GM23338 (cell line): Measurements from ENCODE around the gene FARP1. TPM values are rescaled to one million over a fixed set of nuclear protein-coding genes. Genes with fewer than 3 reads are reported as not detected.

Source experiments
- ATAC-seq: fragments of 200-7000 bp; cut with Tn5 transposase; 3 replicates; pipeline ENCODE4 v1.9.1; 2020
- DNase-seq: peaks from one replicate; pipeline ENCODE4 v3.0.0-alpha.2; 2015; ENCODE audit warnings: low spot score
- H2AFZ ChIP-seq: fragments of 200-600 bp; sonication (generic); 2 replicates; pipeline ENCODE4 v1.8.0; 2016; ENCODE audit warnings: antibody characterized with exemption, mild to moderate bottlenecking, moderate library complexity
- H3F3A ChIP-seq: fragments of 200-600 bp; sonication (generic); replicated peaks from 2 replicates; pipeline ENCODE4 v1.8.0; 2017; ENCODE audit warnings: antibody characterized with exemption, mixed run types, low read depth
- H3K27ac ChIP-seq: fragments of 200-600 bp; sonication (generic); 2 replicates; pipeline ENCODE4 v1.6.1; 2016; ENCODE audit warnings: low read depth
- H3K27me3 ChIP-seq: fragments of 200-600 bp; sonication (generic); 2 replicates; pipeline ENCODE4 v1.8.0; 2016; ENCODE audit warnings: mild to moderate bottlenecking, mixed run types, moderate library complexity; ENCODE audit not compliant: insufficient read depth
- H3K36me3 ChIP-seq: fragments of 200-600 bp; sonication (generic); 2 replicates; pipeline ENCODE4 v1.8.0; 2016; ENCODE audit warnings: mild to moderate bottlenecking; ENCODE audit not compliant: insufficient read depth
- H3K4me1 ChIP-seq: fragments of 200-600 bp; sonication (generic); 2 replicates; pipeline ENCODE4 v1.8.0; 2016; ENCODE audit warnings: mild to moderate bottlenecking, moderate library complexity; ENCODE audit not compliant: insufficient read depth
- H3K4me2 ChIP-seq: fragments of 200-600 bp; sonication (generic); 2 replicates; pipeline ENCODE4 v1.7.1; 2017; ENCODE audit warnings: mixed run types
- H3K4me3 ChIP-seq: fragments of 200-600 bp; sonication (generic); 2 replicates; pipeline ENCODE4 v1.6.1; 2016; ENCODE audit warnings: mixed run types
- H3K79me2 ChIP-seq: fragments of 200-600 bp; sonication (generic); replicated peaks from 2 replicates; pipeline ENCODE4 v1.8.0; 2017; ENCODE audit warnings: mild to moderate bottlenecking; ENCODE audit not compliant: insufficient read depth
- H3K9me2 ChIP-seq: fragments of 200-600 bp; sonication (generic); 2 replicates; pipeline ENCODE4 v1.8.0; 2017; ENCODE audit not compliant: insufficient read depth
- H4K20me1 ChIP-seq: fragments of 200-600 bp; sonication (generic); replicated peaks from 2 replicates; pipeline ENCODE4 v1.8.0; 2017; ENCODE audit warnings: mild to moderate bottlenecking; ENCODE audit not compliant: insufficient read depth
- H3K27ac Mint-ChIP-seq: 2 replicates; pipeline ENCODE4 v1.8.0; 2020; ENCODE audit warnings: inconsistent platforms, mild to moderate bottlenecking, moderate library complexity, mixed read lengths
- H3K27me3 Mint-ChIP-seq: 3 replicates; pipeline ENCODE4 v1.8.0; 2022; ENCODE audit warnings: low read depth, mild to moderate bottlenecking, moderate library complexity, mixed read lengths, inconsistent platforms; ENCODE audit not compliant: insufficient read depth, poor library complexity
- H3K36me3 Mint-ChIP-seq: 3 replicates; pipeline ENCODE4 v1.8.0; 2021; ENCODE audit warnings: low read depth, mild to moderate bottlenecking, inconsistent platforms, moderate library complexity, mixed read lengths
- H3K4me1 Mint-ChIP-seq: 3 replicates; pipeline ENCODE4 v1.8.0; 2020; ENCODE audit warnings: mild to moderate bottlenecking, inconsistent platforms, mixed read lengths
- H3K4me3 Mint-ChIP-seq: 3 replicates; pipeline ENCODE4 v1.8.0; 2021; ENCODE audit warnings: moderate library complexity, mild to moderate bottlenecking, inconsistent platforms, mixed read lengths
- H3K9me3 Mint-ChIP-seq: 3 replicates; pipeline ENCODE4 v1.8.0; 2020; ENCODE audit warnings: moderate library complexity, mild to moderate bottlenecking, inconsistent platforms, mixed read lengths
- CREB1 ChIP-seq: fragments of 250-450 bp; sonication (Bioruptor Pico); IDR thresholded peaks from 2 replicates; pipeline ENCODE4 v1.5.0; 2020; ENCODE audit warnings: low read depth, mild to moderate bottlenecking, moderate library complexity
- ETS1 ChIP-seq: IDR thresholded peaks from 2 replicates; pipeline ENCODE4 v1.6.1; 2016; ENCODE audit warnings: antibody characterized with exemption
- EZH2 ChIP-seq: fragments of 200-600 bp; sonication (generic); IDR thresholded peaks from one replicate; pipeline ENCODE4 v1.8.0; 2017; ENCODE audit warnings: antibody characterized with exemption, mild to moderate bottlenecking, low read depth; ENCODE audit not compliant: unreplicated experiment
- EZH2phosphoT487 ChIP-seq: fragments of 200-600 bp; sonication (generic); IDR thresholded peaks from one replicate; pipeline ENCODE4 v1.8.1; 2018; ENCODE audit warnings: antibody characterized with exemption; ENCODE audit not compliant: unreplicated experiment
- JUNB ChIP-seq: IDR thresholded peaks from one replicate; pipeline ENCODE4 v1.6.1; 2016; ENCODE audit warnings: antibody characterized with exemption; ENCODE audit not compliant: unreplicated experiment
- NANOG ChIP-seq: IDR thresholded peaks from 2 replicates; pipeline ENCODE4 v1.6.1; 2016; ENCODE audit warnings: antibody characterized with exemption, borderline replicate concordance
- POLR2AphosphoS5 ChIP-seq: IDR thresholded peaks from 2 replicates; pipeline ENCODE4 v1.6.1; 2016; ENCODE audit warnings: antibody characterized with exemption, low read depth
- ZNF114 ChIP-seq: fragments of 250-450 bp; sonication (Bioruptor Pico); IDR thresholded peaks from 2 replicates; pipeline ENCODE4 v1.5.0; 2020; ENCODE audit warnings: mild to moderate bottlenecking, moderate library complexity
- ZNF331 ChIP-seq: fragments of 250-450 bp; sonication (Bioruptor Pico); IDR thresholded peaks from 2 replicates; pipeline ENCODE4 v1.5.0; 2020; ENCODE audit warnings: low read depth, mild to moderate bottlenecking, moderate library complexity
- polyA plus RNA-seq: library from polyadenylated mRNA; unstranded; fragments of >200 nt; fragmentation: Nextera tagmentation; extraction: Ambion mirVana; gene quantifications from 2 replicates; pipeline ENCODE4 v1.2.1, GENCODE V29; 2016
- total RNA-seq: library from RNA; depleted of rRNA; stranded (reverse); fragments of >200 nt; shearing (Covaris generic); gene quantifications from 2 replicates; pipeline ENCODE4 v1.2.3, GENCODE V29; 2014
- TF ChIP-seq, protein P1 (sequence below): fragments of 250-450 bp; sonication (Bioruptor Pico); IDR thresholded peaks from 2 replicates; pipeline ENCODE4 v1.5.0; 2020; ENCODE audit warnings: mild to moderate bottlenecking, moderate library complexity
- TF ChIP-seq, protein P2 (sequence below), 2 experiments: fragments of 200-600 bp in 1 of 2; sonication (generic) in 1 of 2; conservative IDR thresholded peaks; 2 replicates each; pipeline versions ENCODE4 v1.5.1 to v1.6.1; 2016 to 2017; ENCODE audit warnings: antibody characterized with exemption in 2 of 2, low read depth in 2 of 2, mild to moderate bottlenecking in 2 of 2, moderate library complexity in 1 of 2

FARP1 gene
- total and polyA plus RNA-seq, 2 experiments from 2014 or later = 53.6 to 82.5 TPM

DNA sequence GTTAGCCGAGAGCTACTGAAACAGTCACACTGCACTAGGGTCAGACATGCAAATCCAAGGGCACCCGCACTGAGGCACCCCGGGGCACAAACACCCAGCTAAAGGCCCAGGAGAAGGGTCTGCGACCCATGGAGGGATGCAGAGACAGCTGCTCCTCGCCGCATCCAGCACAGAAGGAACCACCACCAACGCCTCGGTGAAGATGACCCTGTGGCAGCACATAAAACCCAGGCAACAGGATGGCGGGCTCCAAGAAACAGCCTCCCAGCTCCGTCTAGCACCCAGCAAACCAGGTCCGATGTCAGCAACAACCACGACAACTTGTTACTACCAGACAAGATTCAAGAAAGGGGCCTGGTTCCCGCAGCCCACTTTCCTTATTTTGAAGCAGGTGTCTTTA is 351.9 kb downstream of the FARP1 start:
- H3K9me2 ChIP-seq = no peaks in the 10 kb centered on the region
- no peak for ATAC-seq
- H3K4me3 ChIP-seq = no peak overlapping the region
- no peaks in the 10 kb centered on the region for H3K27me3 ChIP-seq
- no peaks in the 10 kb centered on the region for H3K9me3 Mint-ChIP-seq
- H3K36me3 ChIP-seq = no peaks in the 10 kb centered on the region
- peaks cover 56% of the 10 kb centered on the region for H3K4me1 ChIP-seq
- peaks cover 96% of the 10 kb centered on the region for H3K79me2 ChIP-seq
- peaks cover 53% of the 10 kb centered on the region for H4K20me1 ChIP-seq
- H3K27ac ChIP-seq = no peak overlapping the region
- no peak overlapping the region for H3K4me2 ChIP-seq
- H3K4me1 Mint-ChIP-seq = peaks cover 70% of the 10 kb centered on the region
- peaks cover 19% of the 10 kb centered on the region for H3K36me3 Mint-ChIP-seq
- DNase-seq = no peak
- no peak overlapping the region for H3K4me3 Mint-ChIP-seq
- peaks cover 7% of the 10 kb centered on the region for H3K27me3 Mint-ChIP-seq
- no peak overlapping the region for H2AFZ ChIP-seq
- TF ChIP-seq EZH2 (no peak), ZNF331 (CRISPR knock-in tag) (no peak), JUNB (no peak), ETS1 (no peak), CREB1 (no peak), POLR2AphosphoS5 (no peak), NANOG (no peak), ZNF114 (CRISPR knock-in tag) (no peak), EZH2phosphoT487 (no peak)
- TF ChIP-seq, protein P1, sequence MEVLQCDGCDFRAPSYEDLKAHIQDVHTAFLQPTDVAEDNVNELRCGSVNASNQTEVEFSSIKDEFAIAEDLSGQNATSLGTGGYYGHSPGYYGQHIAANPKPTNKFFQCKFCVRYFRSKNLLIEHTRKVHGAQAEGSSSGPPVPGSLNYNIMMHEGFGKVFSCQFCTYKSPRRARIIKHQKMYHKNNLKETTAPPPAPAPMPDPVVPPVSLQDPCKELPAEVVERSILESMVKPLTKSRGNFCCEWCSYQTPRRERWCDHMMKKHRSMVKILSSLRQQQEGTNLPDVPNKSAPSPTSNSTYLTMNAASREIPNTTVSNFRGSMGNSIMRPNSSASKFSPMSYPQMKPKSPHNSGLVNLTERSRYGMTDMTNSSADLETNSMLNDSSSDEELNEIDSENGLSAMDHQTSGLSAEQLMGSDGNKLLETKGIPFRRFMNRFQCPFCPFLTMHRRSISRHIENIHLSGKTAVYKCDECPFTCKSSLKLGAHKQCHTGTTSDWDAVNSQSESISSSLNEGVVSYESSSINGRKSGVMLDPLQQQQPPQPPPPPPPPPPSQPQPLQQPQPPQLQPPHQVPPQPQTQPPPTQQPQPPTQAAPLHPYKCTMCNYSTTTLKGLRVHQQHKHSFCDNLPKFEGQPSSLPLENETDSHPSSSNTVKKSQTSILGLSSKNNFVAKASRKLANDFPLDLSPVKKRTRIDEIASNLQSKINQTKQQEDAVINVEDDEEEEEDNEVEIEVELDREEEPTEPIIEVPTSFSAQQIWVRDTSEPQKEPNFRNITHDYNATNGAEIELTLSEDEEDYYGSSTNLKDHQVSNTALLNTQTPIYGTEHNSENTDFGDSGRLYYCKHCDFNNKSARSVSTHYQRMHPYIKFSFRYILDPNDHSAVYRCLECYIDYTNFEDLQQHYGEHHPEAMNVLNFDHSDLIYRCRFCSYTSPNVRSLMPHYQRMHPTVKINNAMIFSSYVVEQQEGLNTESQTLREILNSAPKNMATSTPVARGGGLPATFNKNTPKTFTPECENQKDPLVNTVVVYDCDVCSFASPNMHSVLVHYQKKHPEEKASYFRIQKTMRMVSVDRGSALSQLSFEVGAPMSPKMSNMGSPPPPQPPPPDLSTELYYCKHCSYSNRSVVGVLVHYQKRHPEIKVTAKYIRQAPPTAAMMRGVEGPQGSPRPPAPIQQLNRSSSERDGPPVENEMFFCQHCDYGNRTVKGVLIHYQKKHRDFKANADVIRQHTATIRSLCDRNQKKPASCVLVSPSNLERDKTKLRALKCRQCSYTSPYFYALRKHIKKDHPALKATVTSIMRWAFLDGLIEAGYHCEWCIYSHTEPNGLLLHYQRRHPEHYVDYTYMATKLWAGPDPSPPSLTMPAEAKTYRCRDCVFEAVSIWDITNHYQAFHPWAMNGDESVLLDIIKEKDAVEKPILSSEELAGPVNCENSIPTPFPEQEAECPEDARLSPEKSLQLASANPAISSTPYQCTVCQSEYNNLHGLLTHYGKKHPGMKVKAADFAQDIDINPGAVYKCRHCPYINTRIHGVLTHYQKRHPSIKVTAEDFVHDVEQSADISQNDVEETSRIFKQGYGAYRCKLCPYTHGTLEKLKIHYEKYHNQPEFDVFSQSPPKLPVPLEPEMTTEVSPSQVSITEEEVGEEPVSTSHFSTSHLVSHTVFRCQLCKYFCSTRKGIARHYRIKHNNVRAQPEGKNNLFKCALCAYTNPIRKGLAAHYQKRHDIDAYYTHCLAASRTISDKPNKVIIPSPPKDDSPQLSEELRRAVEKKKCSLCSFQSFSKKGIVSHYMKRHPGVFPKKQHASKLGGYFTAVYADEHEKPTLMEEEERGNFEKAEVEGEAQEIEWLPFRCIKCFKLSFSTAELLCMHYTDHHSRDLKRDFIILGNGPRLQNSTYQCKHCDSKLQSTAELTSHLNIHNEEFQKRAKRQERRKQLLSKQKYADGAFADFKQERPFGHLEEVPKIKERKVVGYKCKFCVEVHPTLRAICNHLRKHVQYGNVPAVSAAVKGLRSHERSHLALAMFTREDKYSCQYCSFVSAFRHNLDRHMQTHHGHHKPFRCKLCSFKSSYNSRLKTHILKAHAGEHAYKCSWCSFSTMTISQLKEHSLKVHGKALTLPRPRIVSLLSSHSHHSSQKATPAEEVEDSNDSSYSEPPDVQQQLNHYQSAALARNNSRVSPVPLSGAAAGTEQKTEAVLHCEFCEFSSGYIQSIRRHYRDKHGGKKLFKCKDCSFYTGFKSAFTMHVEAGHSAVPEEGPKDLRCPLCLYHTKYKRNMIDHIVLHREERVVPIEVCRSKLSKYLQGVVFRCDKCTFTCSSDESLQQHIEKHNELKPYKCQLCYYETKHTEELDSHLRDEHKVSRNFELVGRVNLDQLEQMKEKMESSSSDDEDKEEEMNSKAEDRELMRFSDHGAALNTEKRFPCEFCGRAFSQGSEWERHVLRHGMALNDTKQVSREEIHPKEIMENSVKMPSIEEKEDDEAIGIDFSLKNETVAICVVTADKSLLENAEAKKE (CRISPR knock-in tag) = no peak
- TF ChIP-seq, protein P2, sequence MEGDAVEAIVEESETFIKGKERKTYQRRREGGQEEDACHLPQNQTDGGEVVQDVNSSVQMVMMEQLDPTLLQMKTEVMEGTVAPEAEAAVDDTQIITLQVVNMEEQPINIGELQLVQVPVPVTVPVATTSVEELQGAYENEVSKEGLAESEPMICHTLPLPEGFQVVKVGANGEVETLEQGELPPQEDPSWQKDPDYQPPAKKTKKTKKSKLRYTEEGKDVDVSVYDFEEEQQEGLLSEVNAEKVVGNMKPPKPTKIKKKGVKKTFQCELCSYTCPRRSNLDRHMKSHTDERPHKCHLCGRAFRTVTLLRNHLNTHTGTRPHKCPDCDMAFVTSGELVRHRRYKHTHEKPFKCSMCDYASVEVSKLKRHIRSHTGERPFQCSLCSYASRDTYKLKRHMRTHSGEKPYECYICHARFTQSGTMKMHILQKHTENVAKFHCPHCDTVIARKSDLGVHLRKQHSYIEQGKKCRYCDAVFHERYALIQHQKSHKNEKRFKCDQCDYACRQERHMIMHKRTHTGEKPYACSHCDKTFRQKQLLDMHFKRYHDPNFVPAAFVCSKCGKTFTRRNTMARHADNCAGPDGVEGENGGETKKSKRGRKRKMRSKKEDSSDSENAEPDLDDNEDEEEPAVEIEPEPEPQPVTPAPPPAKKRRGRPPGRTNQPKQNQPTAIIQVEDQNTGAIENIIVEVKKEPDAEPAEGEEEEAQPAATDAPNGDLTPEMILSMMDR (conservative IDR thresholded peaks at IDR 0.05; ENCODE audit: low read depth in 2 of 2) = no peak
- H3K27ac Mint-ChIP-seq = peak overlapping the region; percentile 26; the same call in 1 of the 2 replicates
- H3F3A ChIP-seq = no peaks in the 10 kb centered on the region
